Cardiac muscle cell (in vitro differentiated cells and primary cell): ENCODE results near the gene BMP2K. TPM values are rescaled to one million over a fixed set of nuclear protein-coding genes. Genes with fewer than 3 reads are reported as not detected.

Experiments used
- DNase-seq, 2 donors: peaks; one replicate each; pipeline versions ENCODE4 v3.0.0 to v3.0.0-alpha.2; 2010 to 2017; ENCODE audit warnings: low read depth in 1 of 2, low spot score in 1 of 2
- H3K27ac ChIP-seq: fragments of 200-600 bp; sonication (generic); 2 replicates; pipeline ENCODE4 v1.5.1; 2016
- H3K27me3 ChIP-seq: fragments of 200-600 bp; sonication (generic); 2 replicates; pipeline ENCODE4 v1.6.0; 2016; ENCODE audit warnings: control low read depth
- H3K36me3 ChIP-seq: fragments of 200-600 bp; sonication (generic); 2 replicates; pipeline ENCODE4 v1.5.1; 2016; ENCODE audit warnings: control low read depth
- H3K4me1 ChIP-seq: fragments of 200-600 bp; sonication (generic); 2 replicates; pipeline ENCODE4 v1.8.1; 2017; ENCODE audit warnings: low read depth, mild to moderate bottlenecking, mixed run types
- H3K4me3 ChIP-seq: fragments of 200-600 bp; sonication (generic); 2 replicates; pipeline ENCODE4 v1.5.1; 2016; ENCODE audit warnings: mild to moderate bottlenecking
- H3K9me3 ChIP-seq: fragments of 200-600 bp; sonication (generic); 2 replicates; pipeline ENCODE4 v1.5.1; 2017; ENCODE audit warnings: low read depth, mild to moderate bottlenecking, control low read depth
- CTCF ChIP-seq: IDR thresholded peaks from 2 replicates; pipeline ENCODE4 v1.5.1; 2012; ENCODE audit warnings: low read depth, mild to moderate bottlenecking, low read length
- polyA plus RNA-seq: library from polyadenylated mRNA; unstranded; fragments of >200 nt; fragmentation: Nextera tagmentation; extraction: Ambion mirVana; gene quantifications from 2 replicates; pipeline ENCODE4 v1.2.1, GENCODE V29; 2016
- total RNA-seq: library from RNA; depleted of rRNA; stranded (reverse); fragments of >200 nt; gene quantifications from 2 replicates; pipeline ENCODE4 v1.2.3, GENCODE V29; 2016

BMP2K gene
- total and polyA plus RNA-seq, 2 experiments from 2014 or later: 5.4 to 14.6 TPM

GRCh38 chr4:78767350-78767749 is 8.8 kb upstream of the BMP2K start:
- peaks cover 19% of the 10 kb centered on the region for H3K4me1 ChIP-seq
- no peak for TF ChIP-seq CTCF
- H3K36me3 ChIP-seq: no peaks in the 10 kb centered on the region
- no peaks in the 10 kb centered on the region for H3K9me3 ChIP-seq
- H3K27me3 ChIP-seq: peaks cover 3% of the 10 kb centered on the region
- H3K27ac ChIP-seq: no peak overlapping the region
- H3K4me3 ChIP-seq: no peak overlapping the region
- no peak for DNase-seq

GRCh38 chr4:78768452-78769180 is 7.5 kb upstream of the BMP2K start:
- Histone ChIP-seq H3K9me3 (no peaks in the 10 kb centered on the region), H3K36me3 (no peaks in the 10 kb centered on the region), H3K4me3 (no peak overlapping the region), H3K4me1 (peaks cover 19% of the 10 kb centered on the region), H3K27me3 (no peaks in the 10 kb centered on the region), H3K27ac (no peak overlapping the region)
- no peak for DNase-seq
- no peak for TF ChIP-seq CTCF

- Histone ChIP-seq H3K4me1 (peaks cover 19% of the 10 kb centered on the region), H3K36me3 (no peaks in the 10 kb centered on the region), H3K4me3 (no peak overlapping the region), H3K9me3 (no peaks in the 10 kb centered on the region), H3K27me3 (no peaks in the 10 kb centered on the region), H3K27ac (no peak overlapping the region)
- TF ChIP-seq CTCF: no peak
- DNase-seq: no peak
Observed at GRCh38 chr4:78770091-78770642, 6.0 kb upstream of the BMP2K start.

GRCh38 chr4:78772526-78773091 is 3.5 kb upstream of the BMP2K start:
- TF ChIP-seq CTCF: no peak
- Histone ChIP-seq H3K27ac (no peak overlapping the region), H3K27me3 (no peaks in the 10 kb centered on the region), H3K36me3 (no peaks in the 10 kb centered on the region), H3K4me1 (peaks cover 16% of the 10 kb centered on the region), H3K4me3 (no peak overlapping the region), H3K9me3 (no peaks in the 10 kb centered on the region)
- no peak for DNase-seq

- Histone ChIP-seq H3K4me3 (no peak overlapping the region), H3K27me3 (no peaks in the 10 kb centered on the region), H3K36me3 (no peaks in the 10 kb centered on the region), H3K4me1 (peaks cover 29% of the 10 kb centered on the region), H3K9me3 (no peaks in the 10 kb centered on the region), H3K27ac (peak overlapping the region; percentile 98)
- no peak for DNase-seq
- TF ChIP-seq CTCF: no peak
Observed at GRCh38 chr4:78774417-78774816, 1.7 kb upstream of the BMP2K start.
